ENCODE data around the gene SV2C.

DNA sequence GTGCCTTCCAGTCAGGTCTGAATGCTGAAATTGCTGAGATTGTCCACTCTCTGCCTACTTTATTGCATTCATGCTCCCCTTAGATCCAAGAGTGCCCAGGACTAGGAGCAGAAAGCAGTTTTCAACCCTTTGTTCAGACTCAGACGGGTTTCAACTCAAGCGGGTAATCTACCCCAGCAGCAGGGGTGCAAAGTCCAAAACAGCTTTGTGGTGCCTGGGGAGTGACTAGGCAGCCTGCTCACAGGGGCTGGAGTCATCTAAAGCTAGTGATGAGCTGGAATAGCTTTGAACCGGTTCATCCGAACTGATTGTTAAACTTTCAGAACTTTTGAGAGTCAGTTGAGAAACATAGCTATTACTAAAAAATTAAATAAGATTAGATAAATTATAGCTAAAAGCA, 248.9 kb downstream of the SV2C start:
- TF ChIP-seq, protein P1, sequence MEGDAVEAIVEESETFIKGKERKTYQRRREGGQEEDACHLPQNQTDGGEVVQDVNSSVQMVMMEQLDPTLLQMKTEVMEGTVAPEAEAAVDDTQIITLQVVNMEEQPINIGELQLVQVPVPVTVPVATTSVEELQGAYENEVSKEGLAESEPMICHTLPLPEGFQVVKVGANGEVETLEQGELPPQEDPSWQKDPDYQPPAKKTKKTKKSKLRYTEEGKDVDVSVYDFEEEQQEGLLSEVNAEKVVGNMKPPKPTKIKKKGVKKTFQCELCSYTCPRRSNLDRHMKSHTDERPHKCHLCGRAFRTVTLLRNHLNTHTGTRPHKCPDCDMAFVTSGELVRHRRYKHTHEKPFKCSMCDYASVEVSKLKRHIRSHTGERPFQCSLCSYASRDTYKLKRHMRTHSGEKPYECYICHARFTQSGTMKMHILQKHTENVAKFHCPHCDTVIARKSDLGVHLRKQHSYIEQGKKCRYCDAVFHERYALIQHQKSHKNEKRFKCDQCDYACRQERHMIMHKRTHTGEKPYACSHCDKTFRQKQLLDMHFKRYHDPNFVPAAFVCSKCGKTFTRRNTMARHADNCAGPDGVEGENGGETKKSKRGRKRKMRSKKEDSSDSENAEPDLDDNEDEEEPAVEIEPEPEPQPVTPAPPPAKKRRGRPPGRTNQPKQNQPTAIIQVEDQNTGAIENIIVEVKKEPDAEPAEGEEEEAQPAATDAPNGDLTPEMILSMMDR (IDR thresholded peaks at IDR 0.05; ENCODE audit: insufficient read depth, low read length, poor library complexity, severe bottlenecking), result no peak
- no peak for TF ChIP-seq EZH2phosphoT487 (conservative IDR thresholded peaks at IDR 0.05; ENCODE audit: low read length)

All from SU-DHL-6 (cell line).